GM23338 (cell line): ENCODE results near the gene SLK. TPM values are rescaled to one million over a fixed set of nuclear protein-coding genes. Genes with fewer than 3 reads are reported as not detected.

Experiments
- ATAC-seq: fragments of 200-7000 bp; cut with Tn5 transposase; 3 replicates; pipeline ENCODE4 v1.9.1; 2020
- DNase-seq: peaks from one replicate; pipeline ENCODE4 v3.0.0-alpha.2; 2015; ENCODE audit warnings: low spot score
- H2AFZ ChIP-seq: fragments of 200-600 bp; sonication (generic); 2 replicates; pipeline ENCODE4 v1.8.0; 2016; ENCODE audit warnings: antibody characterized with exemption, mild to moderate bottlenecking, moderate library complexity
- H3F3A ChIP-seq: fragments of 200-600 bp; sonication (generic); replicated peaks from 2 replicates; pipeline ENCODE4 v1.8.0; 2017; ENCODE audit warnings: antibody characterized with exemption, mixed run types, low read depth
- H3K27ac ChIP-seq: fragments of 200-600 bp; sonication (generic); 2 replicates; pipeline ENCODE4 v1.6.1; 2016; ENCODE audit warnings: low read depth
- H3K27me3 ChIP-seq: fragments of 200-600 bp; sonication (generic); 2 replicates; pipeline ENCODE4 v1.8.0; 2016; ENCODE audit warnings: mild to moderate bottlenecking, mixed run types, moderate library complexity; ENCODE audit not compliant: insufficient read depth
- H3K36me3 ChIP-seq: fragments of 200-600 bp; sonication (generic); 2 replicates; pipeline ENCODE4 v1.8.0; 2016; ENCODE audit warnings: mild to moderate bottlenecking; ENCODE audit not compliant: insufficient read depth
- H3K4me1 ChIP-seq: fragments of 200-600 bp; sonication (generic); 2 replicates; pipeline ENCODE4 v1.8.0; 2016; ENCODE audit warnings: mild to moderate bottlenecking, moderate library complexity; ENCODE audit not compliant: insufficient read depth
- H3K4me2 ChIP-seq: fragments of 200-600 bp; sonication (generic); 2 replicates; pipeline ENCODE4 v1.7.1; 2017; ENCODE audit warnings: mixed run types
- H3K4me3 ChIP-seq: fragments of 200-600 bp; sonication (generic); 2 replicates; pipeline ENCODE4 v1.6.1; 2016; ENCODE audit warnings: mixed run types
- H3K79me2 ChIP-seq: fragments of 200-600 bp; sonication (generic); replicated peaks from 2 replicates; pipeline ENCODE4 v1.8.0; 2017; ENCODE audit warnings: mild to moderate bottlenecking; ENCODE audit not compliant: insufficient read depth
- H3K9me2 ChIP-seq: fragments of 200-600 bp; sonication (generic); 2 replicates; pipeline ENCODE4 v1.8.0; 2017; ENCODE audit not compliant: insufficient read depth
- H4K20me1 ChIP-seq: fragments of 200-600 bp; sonication (generic); replicated peaks from 2 replicates; pipeline ENCODE4 v1.8.0; 2017; ENCODE audit warnings: mild to moderate bottlenecking; ENCODE audit not compliant: insufficient read depth
- H3K27ac Mint-ChIP-seq: 2 replicates; pipeline ENCODE4 v1.8.0; 2020; ENCODE audit warnings: inconsistent platforms, mild to moderate bottlenecking, moderate library complexity, mixed read lengths
- H3K27me3 Mint-ChIP-seq: 3 replicates; pipeline ENCODE4 v1.8.0; 2022; ENCODE audit warnings: low read depth, mild to moderate bottlenecking, moderate library complexity, mixed read lengths, inconsistent platforms; ENCODE audit not compliant: insufficient read depth, poor library complexity
- H3K36me3 Mint-ChIP-seq: 3 replicates; pipeline ENCODE4 v1.8.0; 2021; ENCODE audit warnings: low read depth, mild to moderate bottlenecking, inconsistent platforms, moderate library complexity, mixed read lengths
- H3K4me1 Mint-ChIP-seq: 3 replicates; pipeline ENCODE4 v1.8.0; 2020; ENCODE audit warnings: mild to moderate bottlenecking, inconsistent platforms, mixed read lengths
- H3K4me3 Mint-ChIP-seq: 3 replicates; pipeline ENCODE4 v1.8.0; 2021; ENCODE audit warnings: moderate library complexity, mild to moderate bottlenecking, inconsistent platforms, mixed read lengths
- H3K9me3 Mint-ChIP-seq: 3 replicates; pipeline ENCODE4 v1.8.0; 2020; ENCODE audit warnings: moderate library complexity, mild to moderate bottlenecking, inconsistent platforms, mixed read lengths
- NANOG ChIP-seq: IDR thresholded peaks from 2 replicates; pipeline ENCODE4 v1.6.1; 2016; ENCODE audit warnings: antibody characterized with exemption, borderline replicate concordance
- POLR2AphosphoS5 ChIP-seq: IDR thresholded peaks from 2 replicates; pipeline ENCODE4 v1.6.1; 2016; ENCODE audit warnings: antibody characterized with exemption, low read depth
- STAT1 ChIP-seq: IDR thresholded peaks from one replicate; pipeline ENCODE4 v1.6.1; 2016; ENCODE audit warnings: antibody characterized with exemption; ENCODE audit not compliant: unreplicated experiment
- ZNF331 ChIP-seq: fragments of 250-450 bp; sonication (Bioruptor Pico); IDR thresholded peaks from 2 replicates; pipeline ENCODE4 v1.5.0; 2020; ENCODE audit warnings: low read depth, mild to moderate bottlenecking, moderate library complexity
- polyA plus RNA-seq: library from polyadenylated mRNA; unstranded; fragments of >200 nt; fragmentation: Nextera tagmentation; extraction: Ambion mirVana; gene quantifications from 2 replicates; pipeline ENCODE4 v1.2.1, GENCODE V29; 2016
- total RNA-seq: library from RNA; depleted of rRNA; stranded (reverse); fragments of >200 nt; shearing (Covaris generic); gene quantifications from 2 replicates; pipeline ENCODE4 v1.2.3, GENCODE V29; 2014
- TF ChIP-seq, protein P1 (sequence below): fragments of 250-450 bp; sonication (Bioruptor Pico); IDR thresholded peaks from 2 replicates; pipeline ENCODE4 v1.5.0; 2020; ENCODE audit warnings: mild to moderate bottlenecking, moderate library complexity
- TF ChIP-seq, protein P2 (sequence below): IDR thresholded peaks from one replicate; pipeline ENCODE4 v1.6.1; 2018; ENCODE audit warnings: antibody characterized with exemption; ENCODE audit not compliant: unreplicated experiment

SLK gene
- total and polyA plus RNA-seq, 2 experiments from 2014 or later, result 8.4 to 21.5 TPM

DNA sequence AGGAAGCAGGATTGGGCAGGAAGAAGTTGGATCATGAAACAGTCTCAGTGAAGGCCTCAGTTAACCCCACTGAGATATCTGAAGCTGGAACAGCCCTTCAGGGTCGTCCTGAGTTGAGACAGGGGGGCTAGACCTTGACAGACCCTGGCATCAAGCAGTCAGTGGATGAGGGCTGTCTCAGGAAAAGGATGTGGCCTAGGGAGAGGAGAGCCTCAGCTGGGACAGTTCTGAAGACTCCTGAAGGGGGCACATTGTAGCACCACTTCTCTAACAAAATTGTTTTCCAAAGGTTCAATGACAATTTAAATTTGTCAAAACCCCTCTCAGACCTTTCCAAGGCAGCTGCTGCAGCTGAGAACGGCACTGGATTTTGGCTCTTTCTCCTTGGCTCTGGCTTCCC is 15.8 kb upstream of the SLK start:
- peak; percentile 11 for DNase-seq
- H3K27ac Mint-ChIP-seq, result no peak overlapping the region

GRCh38 chr10:103951942-103952341 is 15.0 kb upstream of the SLK start:
- no peaks in the 10 kb centered on the region for H3K27me3 Mint-ChIP-seq
- Histone ChIP-seq H3F3A (no peaks in the 10 kb centered on the region), H3K9me2 (no peaks in the 10 kb centered on the region), H3K4me3 (no peak overlapping the region), H4K20me1 (no peaks in the 10 kb centered on the region), H3K27me3 (no peaks in the 10 kb centered on the region), H3K36me3 (no peaks in the 10 kb centered on the region), H3K27ac (no peak overlapping the region), H2AFZ (peak overlapping the region; percentile 75), H3K79me2 (no peaks in the 10 kb centered on the region), H3K4me2 (no peak overlapping the region), H3K4me1 (no peaks in the 10 kb centered on the region)
- peaks cover 6% of the 10 kb centered on the region; the same call in 2 of the 3 replicates for H3K4me1 Mint-ChIP-seq
- no peaks in the 10 kb centered on the region for H3K36me3 Mint-ChIP-seq
- ATAC-seq (no peak), DNase-seq (no peak)
- no peak overlapping the region for H3K4me3 Mint-ChIP-seq
- H3K9me3 Mint-ChIP-seq, result no peaks in the 10 kb centered on the region
- no peak overlapping the region for H3K27ac Mint-ChIP-seq
- no peak for TF ChIP-seq NANOG
- TF ChIP-seq, protein P1, sequence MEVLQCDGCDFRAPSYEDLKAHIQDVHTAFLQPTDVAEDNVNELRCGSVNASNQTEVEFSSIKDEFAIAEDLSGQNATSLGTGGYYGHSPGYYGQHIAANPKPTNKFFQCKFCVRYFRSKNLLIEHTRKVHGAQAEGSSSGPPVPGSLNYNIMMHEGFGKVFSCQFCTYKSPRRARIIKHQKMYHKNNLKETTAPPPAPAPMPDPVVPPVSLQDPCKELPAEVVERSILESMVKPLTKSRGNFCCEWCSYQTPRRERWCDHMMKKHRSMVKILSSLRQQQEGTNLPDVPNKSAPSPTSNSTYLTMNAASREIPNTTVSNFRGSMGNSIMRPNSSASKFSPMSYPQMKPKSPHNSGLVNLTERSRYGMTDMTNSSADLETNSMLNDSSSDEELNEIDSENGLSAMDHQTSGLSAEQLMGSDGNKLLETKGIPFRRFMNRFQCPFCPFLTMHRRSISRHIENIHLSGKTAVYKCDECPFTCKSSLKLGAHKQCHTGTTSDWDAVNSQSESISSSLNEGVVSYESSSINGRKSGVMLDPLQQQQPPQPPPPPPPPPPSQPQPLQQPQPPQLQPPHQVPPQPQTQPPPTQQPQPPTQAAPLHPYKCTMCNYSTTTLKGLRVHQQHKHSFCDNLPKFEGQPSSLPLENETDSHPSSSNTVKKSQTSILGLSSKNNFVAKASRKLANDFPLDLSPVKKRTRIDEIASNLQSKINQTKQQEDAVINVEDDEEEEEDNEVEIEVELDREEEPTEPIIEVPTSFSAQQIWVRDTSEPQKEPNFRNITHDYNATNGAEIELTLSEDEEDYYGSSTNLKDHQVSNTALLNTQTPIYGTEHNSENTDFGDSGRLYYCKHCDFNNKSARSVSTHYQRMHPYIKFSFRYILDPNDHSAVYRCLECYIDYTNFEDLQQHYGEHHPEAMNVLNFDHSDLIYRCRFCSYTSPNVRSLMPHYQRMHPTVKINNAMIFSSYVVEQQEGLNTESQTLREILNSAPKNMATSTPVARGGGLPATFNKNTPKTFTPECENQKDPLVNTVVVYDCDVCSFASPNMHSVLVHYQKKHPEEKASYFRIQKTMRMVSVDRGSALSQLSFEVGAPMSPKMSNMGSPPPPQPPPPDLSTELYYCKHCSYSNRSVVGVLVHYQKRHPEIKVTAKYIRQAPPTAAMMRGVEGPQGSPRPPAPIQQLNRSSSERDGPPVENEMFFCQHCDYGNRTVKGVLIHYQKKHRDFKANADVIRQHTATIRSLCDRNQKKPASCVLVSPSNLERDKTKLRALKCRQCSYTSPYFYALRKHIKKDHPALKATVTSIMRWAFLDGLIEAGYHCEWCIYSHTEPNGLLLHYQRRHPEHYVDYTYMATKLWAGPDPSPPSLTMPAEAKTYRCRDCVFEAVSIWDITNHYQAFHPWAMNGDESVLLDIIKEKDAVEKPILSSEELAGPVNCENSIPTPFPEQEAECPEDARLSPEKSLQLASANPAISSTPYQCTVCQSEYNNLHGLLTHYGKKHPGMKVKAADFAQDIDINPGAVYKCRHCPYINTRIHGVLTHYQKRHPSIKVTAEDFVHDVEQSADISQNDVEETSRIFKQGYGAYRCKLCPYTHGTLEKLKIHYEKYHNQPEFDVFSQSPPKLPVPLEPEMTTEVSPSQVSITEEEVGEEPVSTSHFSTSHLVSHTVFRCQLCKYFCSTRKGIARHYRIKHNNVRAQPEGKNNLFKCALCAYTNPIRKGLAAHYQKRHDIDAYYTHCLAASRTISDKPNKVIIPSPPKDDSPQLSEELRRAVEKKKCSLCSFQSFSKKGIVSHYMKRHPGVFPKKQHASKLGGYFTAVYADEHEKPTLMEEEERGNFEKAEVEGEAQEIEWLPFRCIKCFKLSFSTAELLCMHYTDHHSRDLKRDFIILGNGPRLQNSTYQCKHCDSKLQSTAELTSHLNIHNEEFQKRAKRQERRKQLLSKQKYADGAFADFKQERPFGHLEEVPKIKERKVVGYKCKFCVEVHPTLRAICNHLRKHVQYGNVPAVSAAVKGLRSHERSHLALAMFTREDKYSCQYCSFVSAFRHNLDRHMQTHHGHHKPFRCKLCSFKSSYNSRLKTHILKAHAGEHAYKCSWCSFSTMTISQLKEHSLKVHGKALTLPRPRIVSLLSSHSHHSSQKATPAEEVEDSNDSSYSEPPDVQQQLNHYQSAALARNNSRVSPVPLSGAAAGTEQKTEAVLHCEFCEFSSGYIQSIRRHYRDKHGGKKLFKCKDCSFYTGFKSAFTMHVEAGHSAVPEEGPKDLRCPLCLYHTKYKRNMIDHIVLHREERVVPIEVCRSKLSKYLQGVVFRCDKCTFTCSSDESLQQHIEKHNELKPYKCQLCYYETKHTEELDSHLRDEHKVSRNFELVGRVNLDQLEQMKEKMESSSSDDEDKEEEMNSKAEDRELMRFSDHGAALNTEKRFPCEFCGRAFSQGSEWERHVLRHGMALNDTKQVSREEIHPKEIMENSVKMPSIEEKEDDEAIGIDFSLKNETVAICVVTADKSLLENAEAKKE (CRISPR knock-in tag), result no peak
- TF ChIP-seq POLR2AphosphoS5, result no peak
- no peak for TF ChIP-seq ZNF331 (CRISPR knock-in tag)
- TF ChIP-seq, protein P2, sequence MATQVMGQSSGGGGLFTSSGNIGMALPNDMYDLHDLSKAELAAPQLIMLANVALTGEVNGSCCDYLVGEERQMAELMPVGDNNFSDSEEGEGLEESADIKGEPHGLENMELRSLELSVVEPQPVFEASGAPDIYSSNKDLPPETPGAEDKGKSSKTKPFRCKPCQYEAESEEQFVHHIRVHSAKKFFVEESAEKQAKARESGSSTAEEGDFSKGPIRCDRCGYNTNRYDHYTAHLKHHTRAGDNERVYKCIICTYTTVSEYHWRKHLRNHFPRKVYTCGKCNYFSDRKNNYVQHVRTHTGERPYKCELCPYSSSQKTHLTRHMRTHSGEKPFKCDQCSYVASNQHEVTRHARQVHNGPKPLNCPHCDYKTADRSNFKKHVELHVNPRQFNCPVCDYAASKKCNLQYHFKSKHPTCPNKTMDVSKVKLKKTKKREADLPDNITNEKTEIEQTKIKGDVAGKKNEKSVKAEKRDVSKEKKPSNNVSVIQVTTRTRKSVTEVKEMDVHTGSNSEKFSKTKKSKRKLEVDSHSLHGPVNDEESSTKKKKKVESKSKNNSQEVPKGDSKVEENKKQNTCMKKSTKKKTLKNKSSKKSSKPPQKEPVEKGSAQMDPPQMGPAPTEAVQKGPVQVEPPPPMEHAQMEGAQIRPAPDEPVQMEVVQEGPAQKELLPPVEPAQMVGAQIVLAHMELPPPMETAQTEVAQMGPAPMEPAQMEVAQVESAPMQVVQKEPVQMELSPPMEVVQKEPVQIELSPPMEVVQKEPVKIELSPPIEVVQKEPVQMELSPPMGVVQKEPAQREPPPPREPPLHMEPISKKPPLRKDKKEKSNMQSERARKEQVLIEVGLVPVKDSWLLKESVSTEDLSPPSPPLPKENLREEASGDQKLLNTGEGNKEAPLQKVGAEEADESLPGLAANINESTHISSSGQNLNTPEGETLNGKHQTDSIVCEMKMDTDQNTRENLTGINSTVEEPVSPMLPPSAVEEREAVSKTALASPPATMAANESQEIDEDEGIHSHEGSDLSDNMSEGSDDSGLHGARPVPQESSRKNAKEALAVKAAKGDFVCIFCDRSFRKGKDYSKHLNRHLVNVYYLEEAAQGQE, result no peak
- no peak for TF ChIP-seq STAT1

More for the DNA sequence above, 15.8 kb upstream of the SLK start:
- H3K27me3 ChIP-seq, result no peaks in the 10 kb centered on the region
- TF ChIP-seq, protein P2, result no peak
- TF ChIP-seq STAT1, result no peak
- no peaks in the 10 kb centered on the region for H3K79me2 ChIP-seq
- no peaks in the 10 kb centered on the region for H3K27me3 Mint-ChIP-seq
- peaks cover 6% of the 10 kb centered on the region; the same call in 2 of the 3 replicates for H3K4me1 Mint-ChIP-seq
- H3K4me3 ChIP-seq, result no peak overlapping the region
- no peaks in the 10 kb centered on the region for H4K20me1 ChIP-seq
- H3K9me3 Mint-ChIP-seq, result no peaks in the 10 kb centered on the region
- ATAC-seq, result peak; percentile 55; the same call in 2 of the 3 replicates
- 0 out of 2 replicates have a peak overlapping the region, but pooled peaks have one; percentile 13 for H2AFZ ChIP-seq
- no peaks in the 10 kb centered on the region for H3F3A ChIP-seq
- H3K4me2 ChIP-seq, result no peak overlapping the region
- no peak overlapping the region for H3K4me3 Mint-ChIP-seq
- H3K36me3 ChIP-seq, result no peaks in the 10 kb centered on the region
- no peak overlapping the region for H3K27ac ChIP-seq
- no peaks in the 10 kb centered on the region for H3K36me3 Mint-ChIP-seq
- H3K4me1 ChIP-seq, result no peaks in the 10 kb centered on the region
- no peaks in the 10 kb centered on the region for H3K9me2 ChIP-seq
